Activated T-cell treated with anti-CD3 and anti-CD28 coated beads, Interleukin-2, amount 50 U/mL, for 24 hours (primary cell): ENCODE data around the gene PHLPP1.

Source experiments
- DNase-seq: peaks from one replicate; pipeline ENCODE4 v3.0.0-alpha.2; 2020
- H3K27ac Mint-ChIP-seq: 2 replicates; pipeline ENCODE4 v1.8.0; 2020; ENCODE audit warnings: mild to moderate bottlenecking, mixed read lengths
- H3K27me3 Mint-ChIP-seq: 2 replicates; pipeline ENCODE4 v1.8.0; 2020; ENCODE audit warnings: mixed read lengths
- H3K36me3 Mint-ChIP-seq: 2 replicates; pipeline ENCODE4 v1.8.0; 2020; ENCODE audit warnings: low read depth, mixed read lengths
- H3K4me1 Mint-ChIP-seq: 2 replicates; pipeline ENCODE4 v1.8.0; 2020; ENCODE audit warnings: low read depth, mixed read lengths
- H3K4me3 Mint-ChIP-seq: 2 replicates; pipeline ENCODE4 v1.8.0; 2020; ENCODE audit warnings: mild to moderate bottlenecking, moderate library complexity, mixed read lengths
- H3K9me3 Mint-ChIP-seq: 2 replicates; pipeline ENCODE4 v1.8.0; 2020; ENCODE audit warnings: mixed read lengths

The PHLPP1 gene

GRCh38 chr18:62711781-62712180, 3.6 kb upstream of the PHLPP1 start:
- no peaks in the 10 kb centered on the region for H3K27me3 Mint-ChIP-seq
- DNase-seq, result no peak
- H3K4me3 Mint-ChIP-seq, result no peak overlapping the region
- no peaks in the 10 kb centered on the region for H3K9me3 Mint-ChIP-seq
- no peaks in the 10 kb centered on the region for H3K36me3 Mint-ChIP-seq
- peaks cover 9% of the 10 kb centered on the region for H3K4me1 Mint-ChIP-seq
- no peak overlapping the region for H3K27ac Mint-ChIP-seq

GRCh38 chr18:62713651-62714247, 1.6 kb upstream of the PHLPP1 start:
- no peak overlapping the region for H3K27ac Mint-ChIP-seq
- peaks cover 5% of the 10 kb centered on the region for H3K27me3 Mint-ChIP-seq
- H3K9me3 Mint-ChIP-seq, result no peaks in the 10 kb centered on the region
- H3K36me3 Mint-ChIP-seq, result no peaks in the 10 kb centered on the region
- DNase-seq, result no peak
- peaks cover 27% of the 10 kb centered on the region for H3K4me1 Mint-ChIP-seq
- H3K4me3 Mint-ChIP-seq, result no peak overlapping the region

- peaks cover 37% of the 10 kb centered on the region for H3K4me1 Mint-ChIP-seq
- no peaks in the 10 kb centered on the region for H3K9me3 Mint-ChIP-seq
- H3K36me3 Mint-ChIP-seq, result no peaks in the 10 kb centered on the region
- H3K27me3 Mint-ChIP-seq, result peaks cover 5% of the 10 kb centered on the region
- H3K27ac Mint-ChIP-seq, result peak overlapping the region; percentile 88
- H3K4me3 Mint-ChIP-seq, result peak overlapping the region; percentile 83
- DNase-seq, result peak; percentile 94
Measured at GRCh38 chr18:62714671-62715435, 488 bp upstream of the PHLPP1 start.

GRCh38 chr18:62715759-62716615, 646 bp downstream of the PHLPP1 start:
- no peaks in the 10 kb centered on the region for H3K36me3 Mint-ChIP-seq
- H3K4me1 Mint-ChIP-seq, result peaks cover 46% of the 10 kb centered on the region
- no peaks in the 10 kb centered on the region for H3K9me3 Mint-ChIP-seq
- no peak overlapping the region for H3K27ac Mint-ChIP-seq
- peak; percentile 72 for DNase-seq
- peak overlapping the region; percentile 83 for H3K4me3 Mint-ChIP-seq
- peaks cover 5% of the 10 kb centered on the region for H3K27me3 Mint-ChIP-seq

GRCh38 chr18:62716619-62717168, 1.4 kb downstream of the PHLPP1 start:
- DNase-seq, result peak; percentile 57
- H3K9me3 Mint-ChIP-seq, result no peaks in the 10 kb centered on the region
- H3K4me3 Mint-ChIP-seq, result peak overlapping the region; percentile 76
- peaks cover 49% of the 10 kb centered on the region for H3K4me1 Mint-ChIP-seq
- peak overlapping the region; percentile 93 for H3K27ac Mint-ChIP-seq
- peaks cover 5% of the 10 kb centered on the region for H3K27me3 Mint-ChIP-seq
- no peaks in the 10 kb centered on the region for H3K36me3 Mint-ChIP-seq

- H3K4me3 Mint-ChIP-seq, result peak overlapping the region; percentile 76
- H3K27ac Mint-ChIP-seq, result peak overlapping the region; percentile 93
- H3K27me3 Mint-ChIP-seq, result peaks cover 5% of the 10 kb centered on the region
- no peak for DNase-seq
- H3K9me3 Mint-ChIP-seq, result no peaks in the 10 kb centered on the region
- H3K36me3 Mint-ChIP-seq, result no peaks in the 10 kb centered on the region
- peaks cover 49% of the 10 kb centered on the region for H3K4me1 Mint-ChIP-seq
Measured at GRCh38 chr18:62717169-62717924, 2.0 kb downstream of the PHLPP1 start.

GRCh38 chr18:62717925-62718800, 2.8 kb downstream of the PHLPP1 start:
- H3K9me3 Mint-ChIP-seq, result no peaks in the 10 kb centered on the region
- no peak overlapping the region for H3K27ac Mint-ChIP-seq
- H3K4me1 Mint-ChIP-seq, result peaks cover 49% of the 10 kb centered on the region
- H3K4me3 Mint-ChIP-seq, result peak overlapping the region; percentile 76
- H3K36me3 Mint-ChIP-seq, result no peaks in the 10 kb centered on the region
- no peak for DNase-seq
- peaks cover 5% of the 10 kb centered on the region for H3K27me3 Mint-ChIP-seq

- no peak overlapping the region for H3K27ac Mint-ChIP-seq
- no peaks in the 10 kb centered on the region for H3K9me3 Mint-ChIP-seq
- H3K36me3 Mint-ChIP-seq, result no peaks in the 10 kb centered on the region
- no peak for DNase-seq
- H3K4me1 Mint-ChIP-seq, result peaks cover 48% of the 10 kb centered on the region
- H3K4me3 Mint-ChIP-seq, result no peak overlapping the region
- H3K27me3 Mint-ChIP-seq, result peaks cover 5% of the 10 kb centered on the region
Measured at GRCh38 chr18:62720048-62720447, 4.7 kb downstream of the PHLPP1 start.

- no peak for DNase-seq
- H3K4me1 Mint-ChIP-seq, result peaks cover 48% of the 10 kb centered on the region
Measured at GRCh38 chr18:62720766-62721613, 5.6 kb downstream of the PHLPP1 start.

GRCh38 chr18:62721839-62722795, 6.8 kb downstream of the PHLPP1 start:
- peaks cover 3% of the 10 kb centered on the region for H3K27me3 Mint-ChIP-seq
- no peak for DNase-seq
- H3K4me1 Mint-ChIP-seq, result peaks cover 46% of the 10 kb centered on the region
- no peak overlapping the region for H3K27ac Mint-ChIP-seq
- H3K9me3 Mint-ChIP-seq, result no peaks in the 10 kb centered on the region
- no peak overlapping the region for H3K4me3 Mint-ChIP-seq
- no peaks in the 10 kb centered on the region for H3K36me3 Mint-ChIP-seq

More at GRCh38 chr18:62720766-62721613, 5.6 kb downstream of the PHLPP1 start:
- Mint-ChIP-seq H3K9me3 (no peaks in the 10 kb centered on the region), H3K27me3 (peaks cover 5% of the 10 kb centered on the region), H3K4me3 (no peak overlapping the region), H3K27ac (no peak overlapping the region), H3K36me3 (no peaks in the 10 kb centered on the region)

- Mint-ChIP-seq H3K9me3 (no peaks in the 10 kb centered on the region), H3K27ac (no peak overlapping the region), H3K27me3 (no peaks in the 10 kb centered on the region), H3K36me3 (no peaks in the 10 kb centered on the region), H3K4me1 (peaks cover 31% of the 10 kb centered on the region), H3K4me3 (no peak overlapping the region)
- no peak for DNase-seq
Measured at GRCh38 chr18:62723666-62724281, 8.4 kb downstream of the PHLPP1 start.
